GM18511 (cell line): ENCODE measurements around the gene PLCXD1.
"Not testable (repeated sequence)": the region's sequence is repeated elsewhere in the genome, so short reads cannot be mapped to it uniquely, and the experiment has no call there.

Experiments used
- ATAC-seq: cut with Tn5 transposase; IDR thresholded peaks from one replicate; pipeline ENCODE4 v1.9.1; 2021; ENCODE audit warnings: mild to moderate bottlenecking, moderate library complexity; ENCODE audit not compliant: unreplicated experiment

The PLCXD1 gene, protein sequence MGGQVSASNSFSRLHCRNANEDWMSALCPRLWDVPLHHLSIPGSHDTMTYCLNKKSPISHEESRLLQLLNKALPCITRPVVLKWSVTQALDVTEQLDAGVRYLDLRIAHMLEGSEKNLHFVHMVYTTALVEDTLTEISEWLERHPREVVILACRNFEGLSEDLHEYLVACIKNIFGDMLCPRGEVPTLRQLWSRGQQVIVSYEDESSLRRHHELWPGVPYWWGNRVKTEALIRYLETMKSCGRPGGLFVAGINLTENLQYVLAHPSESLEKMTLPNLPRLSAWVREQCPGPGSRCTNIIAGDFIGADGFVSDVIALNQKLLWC

DNA sequence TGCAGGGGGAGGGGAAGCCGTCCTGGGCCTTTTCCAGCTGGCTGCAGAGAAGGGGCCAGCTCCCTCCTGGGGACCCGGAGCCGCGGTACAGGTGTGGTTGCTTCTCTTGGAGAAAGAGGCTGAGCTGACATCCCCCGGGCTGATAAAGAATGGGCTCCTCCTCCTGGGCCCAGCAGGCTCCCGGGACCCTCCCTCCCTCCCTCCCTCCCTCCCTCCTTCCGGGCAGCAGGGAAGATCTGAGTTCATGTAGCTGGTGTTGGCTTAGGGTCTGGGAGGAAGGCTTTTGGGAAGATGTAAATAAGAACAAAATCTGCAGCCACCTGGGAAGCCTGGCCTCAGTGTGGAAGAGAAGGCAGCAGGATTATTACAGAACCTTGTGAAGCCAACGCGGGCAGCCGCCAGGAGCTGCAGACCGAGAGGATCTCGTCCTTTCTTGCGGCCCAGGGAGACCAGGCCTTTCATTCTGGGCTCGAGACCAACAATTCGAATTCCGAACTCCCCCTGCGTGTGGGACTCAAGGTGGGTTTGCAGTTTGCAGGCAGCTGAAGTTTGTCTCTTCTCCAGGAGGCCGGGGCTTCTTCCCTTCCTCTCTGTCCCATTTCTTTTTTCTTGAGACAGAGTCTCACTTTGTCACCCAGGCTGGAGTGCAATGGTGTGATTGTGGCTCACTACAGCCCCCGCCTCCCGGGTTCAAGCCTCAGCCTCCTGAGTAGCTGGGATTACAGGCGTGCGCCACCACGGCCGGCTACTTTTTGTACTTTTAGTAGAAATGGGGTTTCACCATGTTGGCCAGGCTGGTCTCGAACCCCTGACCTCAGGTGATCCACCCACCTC is at the start of gene PLCXD1:
Gene PLCXD1 (plus strand): TSS at position 216 of the 834 bp plus-strand sequence. CDS start 2,807 bp downstream, outside the sequence.
- no peak for ATAC-seq

DNA sequence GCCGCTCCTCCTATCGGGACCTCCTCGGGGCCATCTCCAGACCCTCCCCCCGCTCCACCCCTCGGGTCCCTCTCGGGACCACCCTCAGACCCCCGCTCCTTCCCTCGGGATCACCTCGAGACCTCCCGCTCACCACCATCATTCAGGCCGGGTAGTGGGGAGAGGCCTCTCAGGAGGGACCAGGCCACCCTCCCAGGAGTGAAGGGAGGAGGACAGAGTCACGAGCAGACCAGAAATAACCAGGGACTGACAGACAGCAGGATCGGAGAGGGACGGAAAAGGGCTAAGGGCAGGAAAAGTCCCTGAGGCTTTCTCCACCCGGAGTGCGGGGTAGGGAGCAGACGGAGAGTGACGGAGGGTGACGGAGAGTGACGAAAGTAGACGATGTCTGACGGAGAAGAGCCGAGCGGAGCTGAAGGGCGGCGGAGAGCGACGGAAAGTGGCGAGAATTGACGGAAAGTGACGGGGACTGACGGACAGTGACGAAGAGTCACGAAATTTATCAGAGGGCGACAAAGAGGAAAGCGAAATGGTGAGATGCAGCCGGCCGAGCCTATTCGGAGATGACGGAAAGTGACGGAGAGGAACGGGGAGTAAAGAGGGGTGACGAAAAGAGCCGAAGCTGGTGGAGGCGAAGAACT is 49.4 kb upstream of the PLCXD1 start:
- ATAC-seq, result peak; percentile 95

DNA sequence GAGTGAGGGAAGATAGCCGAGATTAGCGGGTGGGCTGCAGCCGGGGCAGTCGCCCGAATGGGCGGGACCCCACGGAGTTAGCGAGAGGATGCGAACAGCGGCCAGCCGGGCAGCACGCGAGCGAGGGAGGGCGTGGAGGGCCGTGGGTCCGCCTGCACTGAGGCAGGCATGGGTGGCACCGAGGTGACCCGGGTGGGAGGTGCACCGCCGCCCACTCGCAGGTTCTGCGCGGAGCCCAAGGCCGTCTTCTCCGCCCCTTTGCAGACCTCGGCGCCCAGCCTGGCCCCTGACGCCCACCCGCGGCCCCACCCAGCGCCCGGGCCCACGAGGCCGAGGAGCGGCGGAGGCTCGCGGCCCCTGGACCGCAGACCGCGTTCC is 48.9 kb upstream of the PLCXD1 start:
- peak; percentile 24 for ATAC-seq

DNA sequence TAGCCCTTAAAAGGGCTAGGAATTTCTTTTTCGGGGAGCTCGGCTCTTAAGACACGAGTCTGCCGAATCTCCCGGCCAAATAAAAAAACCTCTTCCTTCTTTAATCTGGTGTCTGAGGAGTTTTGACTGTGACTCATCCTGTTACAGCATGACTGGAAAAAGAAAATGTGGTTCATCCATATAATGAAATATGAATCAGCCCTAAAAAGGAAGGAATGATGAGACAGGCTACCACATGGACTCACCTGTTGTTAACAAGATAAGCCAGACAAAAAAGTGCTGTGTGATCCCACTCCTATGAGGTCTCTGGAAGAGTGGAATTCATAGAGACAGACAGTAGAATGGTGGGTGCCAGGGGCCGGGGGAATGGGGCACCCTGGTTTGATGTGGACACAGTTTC is 45.0 kb upstream of the PLCXD1 start:
- ATAC-seq, result not testable (repeated sequence)

DNA sequence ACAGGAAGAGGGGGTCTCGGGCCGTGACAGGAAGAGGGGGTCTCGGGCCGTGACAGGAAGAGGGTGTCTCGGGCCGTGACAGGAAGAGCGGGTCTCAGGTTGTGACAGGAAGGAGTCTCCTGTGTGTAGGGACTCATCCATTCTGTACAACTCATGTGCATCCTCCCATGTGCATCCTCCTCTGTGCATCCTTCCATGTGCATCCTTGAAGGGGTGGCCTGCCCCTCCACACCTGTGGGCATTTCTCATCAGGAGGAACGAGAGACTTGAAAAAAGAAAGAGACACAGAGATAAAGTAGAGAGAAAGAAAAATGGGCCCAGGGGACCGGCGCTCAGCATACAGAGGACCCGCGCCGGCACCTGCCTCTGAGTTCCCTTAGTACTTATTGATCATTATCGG is 30.2 kb upstream of the PLCXD1 start:
- no peak for ATAC-seq

DNA sequence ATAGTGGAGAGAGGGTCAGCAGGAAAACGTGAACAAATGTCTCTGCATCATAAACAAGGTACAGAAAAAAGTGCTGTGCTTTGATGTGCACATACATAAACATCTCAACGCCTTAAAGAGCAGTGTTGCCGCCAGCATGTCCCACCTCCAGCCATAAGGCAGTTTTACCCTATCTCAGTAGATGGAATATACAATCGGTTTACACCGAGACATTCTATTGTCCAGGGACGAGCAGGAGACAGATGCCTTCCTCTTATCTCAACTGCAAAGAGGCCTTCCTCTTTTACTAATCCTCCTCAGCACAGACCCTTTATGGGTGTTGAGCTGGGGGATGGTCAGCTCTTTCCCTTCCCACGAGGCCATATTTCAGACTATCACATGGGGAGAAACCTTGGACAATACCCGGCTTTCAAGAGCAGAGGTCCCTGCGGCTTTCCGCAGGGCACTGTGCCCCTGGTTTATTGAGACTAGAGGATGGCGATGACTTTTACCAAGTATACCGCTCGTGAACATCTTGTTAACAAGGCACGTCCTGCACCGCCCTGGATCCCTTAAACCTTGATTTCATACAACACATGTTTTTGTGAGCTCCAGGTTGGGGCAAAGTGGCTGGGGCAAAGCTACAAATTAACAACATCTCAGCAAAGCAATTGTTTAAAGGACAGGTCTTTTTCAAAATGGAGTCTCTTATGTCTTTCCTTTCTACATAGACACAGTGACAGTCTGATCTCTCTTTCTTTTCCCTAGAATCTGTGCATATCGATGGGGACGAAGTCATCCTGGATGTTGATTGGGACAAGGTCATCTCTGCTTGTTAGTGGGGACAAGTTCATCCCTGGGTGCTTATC is 29.6 kb upstream of the PLCXD1 start:
- ATAC-seq, result not testable (repeated sequence)

DNA sequence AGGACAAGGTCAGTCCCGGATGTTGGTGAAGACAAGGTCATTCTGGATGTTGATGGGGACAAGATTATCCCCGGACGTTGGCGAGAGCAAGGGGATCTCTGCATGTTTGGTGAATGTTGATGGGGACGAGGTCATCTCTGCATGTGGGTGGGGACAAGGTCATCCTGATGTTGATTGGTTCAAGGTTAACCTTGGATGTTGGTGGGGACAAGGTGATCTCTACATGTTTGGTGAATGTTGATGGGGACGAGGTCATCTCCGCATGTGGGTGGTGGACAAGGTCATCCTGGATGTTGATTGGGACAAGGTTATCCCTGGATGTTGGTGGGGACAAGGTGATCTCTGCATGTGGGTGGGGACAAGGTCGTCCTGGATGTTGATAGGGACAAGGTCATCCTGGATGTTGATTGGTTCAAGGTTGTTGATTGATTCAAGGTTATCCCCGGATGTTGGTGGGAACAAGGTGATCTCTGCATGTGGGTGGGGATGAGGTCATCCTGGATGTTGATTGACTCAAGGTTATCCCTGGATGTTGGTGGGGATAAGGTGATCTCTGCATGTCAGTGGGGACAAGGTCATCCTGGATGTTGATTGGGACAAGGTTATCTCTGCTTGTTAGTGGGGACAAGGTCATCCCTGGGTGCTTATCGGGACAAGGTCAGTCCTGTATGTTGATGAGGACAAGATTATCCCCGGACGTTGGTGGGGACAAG is 28.8 kb upstream of the PLCXD1 start:
- no peak for ATAC-seq

DNA sequence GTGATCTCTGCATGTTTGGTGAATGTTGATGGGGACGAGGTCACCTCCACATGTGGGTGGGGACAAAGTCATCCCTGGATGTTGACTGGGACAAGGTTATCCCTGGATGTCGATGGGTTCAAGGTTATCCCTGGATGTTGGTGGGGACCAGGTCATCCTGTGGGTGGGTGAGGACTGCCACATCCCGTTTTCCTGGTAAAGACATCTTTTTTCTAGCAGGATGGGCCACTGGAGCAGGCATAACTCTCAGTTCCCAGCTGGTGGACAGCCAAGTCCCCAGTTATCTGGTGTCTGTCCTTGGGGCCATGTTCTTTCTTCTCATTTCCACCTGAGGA is 28.3 kb upstream of the PLCXD1 start:
- ATAC-seq, result no peak

DNA sequence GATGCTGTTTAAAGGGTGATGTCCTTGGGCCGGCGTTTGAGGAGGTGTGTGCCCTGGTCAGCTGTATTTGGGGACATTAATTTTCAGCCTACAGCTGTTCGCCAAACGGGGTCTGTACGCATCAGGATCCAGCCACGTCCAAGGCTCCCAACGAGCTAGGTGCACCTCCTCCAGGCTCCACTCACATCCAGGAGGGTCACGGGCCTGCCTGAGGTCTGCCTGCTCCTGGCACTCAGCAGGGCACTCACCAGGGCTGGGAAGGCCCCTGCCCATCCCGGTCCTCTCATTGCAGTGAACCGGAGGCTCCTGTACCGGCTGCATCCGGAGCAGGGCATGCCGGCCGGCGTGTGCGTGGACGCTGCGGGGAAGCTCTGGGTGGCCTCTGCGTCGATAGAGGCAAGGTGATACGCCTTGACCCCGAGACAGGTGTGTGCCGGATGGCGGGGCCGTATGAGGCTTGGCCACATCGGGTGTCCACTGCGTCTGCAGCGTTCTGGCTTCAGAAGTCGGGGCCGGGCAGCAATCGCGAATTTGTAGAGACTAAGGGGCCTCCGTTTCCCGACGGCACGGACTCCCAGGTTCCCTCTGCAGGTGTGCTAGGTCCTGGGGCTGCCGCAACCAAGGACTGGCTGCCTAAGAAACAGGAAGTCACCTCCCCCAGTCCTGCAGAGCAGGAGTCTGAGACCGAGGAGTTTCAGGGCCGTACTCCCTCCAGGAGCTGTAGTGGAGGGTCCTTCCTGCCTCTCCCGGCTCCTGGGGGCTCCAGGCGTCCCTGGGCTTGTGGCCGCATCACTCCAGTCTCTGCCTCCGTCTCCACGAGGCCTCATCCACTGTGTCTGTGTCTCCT is 27.5 kb upstream of the PLCXD1 start:
- ATAC-seq, result no peak

DNA sequence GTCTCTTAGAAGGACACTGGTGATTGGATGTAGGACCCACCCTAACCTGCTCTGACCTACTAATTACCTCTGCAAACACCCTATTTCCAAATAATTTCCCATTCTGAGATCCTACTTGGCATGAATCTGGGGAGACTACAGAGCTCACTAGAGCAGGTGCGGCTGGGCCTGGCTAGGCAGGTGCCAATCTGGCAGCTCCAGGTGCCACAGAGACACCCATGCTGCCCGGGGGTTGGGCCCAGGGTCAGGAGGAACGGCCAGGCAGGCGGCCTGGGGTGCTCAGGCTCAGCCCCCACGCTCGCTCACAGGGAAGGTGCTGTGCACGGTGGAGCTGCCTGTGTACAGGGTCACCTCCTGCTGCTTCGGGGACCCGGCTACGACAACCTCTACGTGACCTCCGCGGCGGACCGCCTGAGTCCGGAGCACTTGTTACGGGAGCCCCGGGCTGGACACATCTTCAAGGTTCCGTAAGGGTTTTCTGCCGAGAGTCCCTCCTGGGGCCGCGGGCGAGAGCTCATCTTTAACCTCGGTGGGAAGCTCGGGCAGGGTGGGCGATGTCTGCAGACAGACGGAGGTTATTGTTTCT is 26.5 kb upstream of the PLCXD1 start:
- no peak for ATAC-seq

DNA sequence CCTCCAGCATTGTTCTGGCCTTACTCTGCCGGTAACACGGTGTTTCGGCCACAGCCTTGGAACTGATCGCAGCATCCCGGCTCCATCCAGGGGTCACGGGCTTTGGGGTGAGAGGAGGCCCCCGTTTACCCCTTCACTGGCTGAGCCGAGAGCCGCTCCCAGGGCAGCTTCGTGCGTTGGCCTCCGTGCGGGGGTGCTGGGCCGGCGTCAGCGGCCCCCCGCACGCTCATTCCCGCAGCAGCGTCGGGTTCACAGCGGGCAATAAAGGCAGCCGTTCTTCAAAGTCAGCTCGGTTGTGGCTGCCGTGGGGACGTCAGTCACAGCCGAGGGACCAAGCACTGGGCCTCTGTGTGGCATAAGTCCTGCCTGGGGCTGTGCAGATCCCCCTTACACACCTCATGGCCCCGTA is 25.3 kb upstream of the PLCXD1 start:
- no peak for ATAC-seq

DNA sequence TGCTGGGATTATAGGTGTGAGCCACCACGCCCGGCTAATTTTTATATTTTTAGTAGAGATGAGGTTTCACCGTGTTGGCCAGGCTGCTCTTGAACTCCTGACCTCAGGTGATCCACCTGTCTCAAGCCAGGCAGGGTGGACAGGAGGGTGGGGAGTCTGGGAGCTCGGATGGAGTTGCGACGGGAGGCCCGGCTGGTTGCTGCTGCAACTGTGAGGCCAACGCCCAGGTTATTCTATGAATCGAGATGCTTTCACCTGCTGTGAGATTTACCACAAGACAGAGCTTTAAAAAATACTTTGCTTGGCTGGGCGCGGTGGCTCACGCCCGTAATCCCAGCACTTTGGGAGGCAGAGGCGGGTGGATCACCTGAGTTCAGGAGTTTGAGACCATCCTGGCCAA is 24.1 kb upstream of the PLCXD1 start:
- ATAC-seq, result not testable (repeated sequence)

DNA sequence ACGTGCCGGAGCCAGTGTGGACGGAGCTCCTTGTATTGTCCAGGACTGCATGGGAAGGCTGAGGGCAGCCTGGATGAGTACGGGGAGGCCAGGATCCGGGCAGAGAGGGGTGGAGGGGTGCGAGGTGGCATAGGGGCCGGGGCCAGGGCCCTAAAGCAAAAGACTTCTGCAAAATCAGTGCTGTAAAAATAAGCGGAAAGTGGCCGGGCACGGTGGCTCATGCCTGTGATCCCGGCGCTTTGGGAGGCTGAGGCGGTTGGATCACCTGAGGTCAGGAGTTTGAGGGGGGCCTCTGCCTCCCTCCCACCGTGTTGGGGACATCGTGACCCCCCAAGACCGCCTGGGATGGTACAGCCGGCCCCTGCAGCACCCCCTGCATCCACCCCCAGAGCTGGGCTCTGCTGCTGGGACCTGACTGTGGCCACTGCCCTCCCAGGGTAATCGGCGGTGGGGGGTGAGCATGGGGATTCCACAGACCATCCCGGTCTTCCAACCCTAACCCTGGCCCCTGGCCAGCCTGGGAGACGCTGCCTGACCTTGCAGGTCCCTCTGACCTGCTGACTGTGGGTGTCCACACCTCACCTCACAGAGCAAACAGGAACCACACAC is 23.4 kb upstream of the PLCXD1 start:
- ATAC-seq, result no peak

DNA sequence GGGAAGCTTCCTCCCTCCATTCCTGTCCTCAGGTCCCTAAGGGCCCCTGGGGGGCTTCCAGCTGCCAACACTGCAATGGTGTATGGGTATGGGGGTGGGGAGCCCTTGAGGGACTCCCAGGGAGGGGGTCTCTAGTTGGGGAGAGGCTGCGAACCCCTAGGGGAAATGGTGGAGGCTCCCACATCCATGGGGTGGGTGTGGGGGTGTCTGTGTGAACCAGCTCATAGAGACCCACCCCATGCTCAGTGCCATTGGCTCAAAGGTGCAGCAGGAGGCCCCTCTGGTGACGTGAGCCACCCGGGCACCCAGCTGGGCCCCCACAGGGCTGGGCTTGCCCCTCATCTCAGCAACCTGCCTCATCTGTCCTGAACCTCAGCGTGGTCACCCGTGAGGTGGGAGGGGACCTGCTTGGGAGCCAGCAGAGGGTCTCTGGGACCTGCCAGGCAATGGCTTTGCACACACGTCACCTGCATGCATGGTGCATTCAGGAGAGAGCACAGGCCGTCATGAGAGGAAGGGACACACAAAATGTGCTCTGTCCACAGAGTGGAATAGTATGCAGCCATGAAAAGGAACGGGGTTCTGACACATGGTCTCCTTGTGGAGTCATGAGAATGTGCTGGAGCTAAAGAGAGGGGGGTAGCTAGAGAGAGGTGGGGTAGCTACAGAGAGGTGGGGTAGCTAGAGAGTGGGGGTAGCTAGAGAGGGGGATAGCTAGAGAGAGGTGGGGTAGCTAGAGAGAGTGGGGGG is 22.7 kb upstream of the PLCXD1 start:
- ATAC-seq, result no peak

DNA sequence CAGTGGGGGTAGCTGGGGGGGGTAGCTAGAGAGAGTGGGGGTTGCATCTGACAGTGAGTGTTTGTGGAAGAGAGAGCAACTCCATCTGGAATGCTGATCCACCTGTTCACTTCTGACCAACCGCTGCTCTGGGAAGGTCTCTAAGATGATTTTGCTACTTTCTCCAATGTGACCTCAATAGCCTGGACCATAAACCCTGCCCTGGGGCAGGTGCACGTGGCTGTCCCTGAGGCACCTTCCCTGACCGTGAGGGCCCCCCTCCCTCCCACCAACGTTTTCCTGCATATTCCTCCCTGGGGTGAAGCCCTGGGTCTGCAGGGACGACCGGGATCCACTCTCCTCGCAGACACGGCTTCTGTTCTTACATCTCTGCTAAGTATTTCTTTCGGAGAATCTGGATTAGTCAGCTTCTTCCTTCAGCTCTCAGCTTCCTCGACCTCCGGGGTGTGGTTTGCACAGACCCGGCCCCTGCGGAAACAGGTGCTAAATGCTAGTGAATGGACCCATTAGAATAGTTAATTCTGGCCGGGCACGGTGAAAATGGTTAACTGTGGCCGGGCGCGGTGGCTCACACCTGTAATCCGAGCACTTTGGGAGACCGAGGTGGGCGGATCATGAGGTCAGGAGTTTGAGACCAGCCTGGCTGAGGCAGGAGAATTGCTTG is 21.4 kb upstream of the PLCXD1 start:
- no peak for ATAC-seq

DNA sequence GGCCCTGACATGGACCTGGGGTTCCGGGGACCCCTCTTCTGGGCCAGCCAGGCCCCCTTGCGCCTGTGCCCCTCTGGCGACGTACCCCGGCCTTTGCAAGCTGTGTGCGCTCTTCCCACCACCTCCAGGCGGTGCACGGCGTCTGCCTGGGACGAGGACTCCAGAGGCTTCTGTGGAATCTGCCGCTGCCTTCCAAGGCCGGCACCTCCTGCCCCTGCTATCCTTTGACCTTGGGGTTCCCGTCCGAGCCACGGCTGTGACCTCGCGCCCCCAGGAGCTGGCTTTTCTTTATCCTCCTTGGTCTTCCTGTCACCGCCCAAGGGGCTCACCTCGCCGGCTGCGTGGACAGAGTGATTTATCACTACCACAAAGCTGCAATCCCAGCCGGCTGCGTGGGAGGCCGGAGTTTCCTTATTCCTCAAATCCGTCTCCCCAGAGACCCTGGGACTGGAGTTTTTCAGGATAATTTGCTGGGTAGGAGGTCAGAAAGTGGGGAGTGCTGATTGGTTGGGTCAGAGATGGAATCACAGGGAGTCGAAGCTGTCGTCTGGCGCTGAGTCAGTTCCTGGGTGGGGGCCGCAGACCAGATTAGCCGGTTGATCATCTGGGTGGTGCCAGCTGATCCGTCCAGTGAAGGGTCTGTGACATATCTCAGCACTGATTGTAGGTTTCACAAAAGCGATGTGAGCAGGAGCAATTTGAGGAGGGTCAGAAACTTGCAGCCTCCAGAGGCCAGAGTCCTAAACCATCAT is 19.8 kb upstream of the PLCXD1 start:
- ATAC-seq, result no peak

DNA sequence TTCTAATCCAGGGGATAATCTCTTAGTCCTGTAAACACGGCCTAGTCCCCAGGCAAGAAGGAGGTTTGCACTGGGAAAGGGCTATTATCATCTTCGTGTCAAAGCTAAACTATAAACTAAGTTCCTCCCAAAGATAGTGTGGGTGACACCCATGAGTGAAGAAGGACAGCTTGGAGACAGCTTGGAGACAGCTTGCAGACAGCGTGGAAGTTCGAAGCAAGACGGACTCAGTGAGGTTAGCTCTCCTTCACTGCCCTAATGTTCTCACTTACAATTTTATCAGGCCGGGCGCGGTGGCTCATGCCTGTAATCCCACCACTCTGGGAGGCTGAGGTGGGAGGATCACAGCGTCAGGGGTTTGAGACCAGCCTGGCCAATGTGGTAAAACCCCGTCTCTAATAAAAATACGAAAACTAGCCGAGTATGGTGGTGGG is 19.2 kb upstream of the PLCXD1 start:
- ATAC-seq, result peak; percentile 9
